ENCODE results near the gene ADAMTS12.

ADAMTS12 gene

GRCh38 chr5:33848554-33848953 lies 43.2 kb downstream of the ADAMTS12 start:
- no peak for DNase-seq (ENCODE audit: low read depth)

DNA sequence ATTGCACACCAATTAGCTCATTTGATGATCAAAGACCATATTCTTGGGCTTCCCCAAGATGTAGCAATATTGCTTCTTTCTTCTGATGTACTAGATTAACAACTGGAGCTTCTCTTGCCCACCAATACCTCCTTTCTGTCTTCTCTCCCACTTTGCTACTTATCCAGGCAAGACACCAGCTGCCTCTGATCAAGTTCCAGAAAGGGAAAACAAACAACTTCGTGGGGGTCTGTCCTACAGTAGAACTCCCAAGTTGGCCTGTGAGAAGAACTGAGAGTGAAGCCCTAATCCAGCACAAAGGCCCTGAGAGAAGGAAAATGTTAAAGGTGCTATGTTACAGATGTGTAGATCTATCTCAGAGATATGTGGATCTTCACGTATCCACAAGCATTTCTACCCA lies 44.9 kb downstream of the ADAMTS12 start:
- no peak for DNase-seq (ENCODE audit: low read depth)

DNA sequence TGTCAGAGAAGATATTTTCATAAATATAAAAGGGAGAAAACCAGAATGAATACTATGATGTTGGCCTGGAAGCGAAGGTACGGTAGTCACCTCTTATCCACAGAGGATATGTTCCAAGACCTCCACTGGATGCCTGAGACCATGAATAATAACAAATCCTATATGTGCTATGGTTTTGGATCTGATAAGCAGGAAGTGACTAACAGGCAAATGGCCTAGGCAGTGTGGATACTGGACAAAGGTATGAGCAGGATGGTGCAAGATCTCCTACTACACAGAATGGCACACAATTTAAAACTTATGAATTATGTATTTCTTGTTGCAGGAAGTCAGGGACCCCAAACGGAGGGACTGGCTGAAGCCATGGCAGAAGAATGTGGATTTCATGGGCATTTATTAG lies 48.2 kb downstream of the ADAMTS12 start:
- DNase-seq (ENCODE audit: low read depth) = peak; percentile 90

DNA sequence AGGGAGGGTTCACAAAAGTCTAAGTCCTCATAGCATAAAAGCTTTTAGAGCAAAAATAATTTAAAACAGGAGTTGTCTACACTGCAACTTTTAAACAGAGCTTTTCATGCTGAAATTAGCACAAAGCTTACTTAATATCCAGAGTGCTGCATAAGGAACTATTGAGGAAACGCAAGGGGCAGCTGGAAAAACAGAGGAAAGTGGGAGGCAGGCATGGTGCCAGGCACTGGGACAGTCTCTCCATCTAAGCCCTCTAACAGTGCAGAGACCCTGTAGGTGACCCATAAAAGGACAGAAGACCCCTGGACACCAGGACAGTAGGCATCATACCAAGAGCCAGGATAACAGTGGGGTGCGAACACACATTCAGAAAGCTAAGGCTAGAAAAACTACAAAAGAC lies 49.3 kb downstream of the ADAMTS12 start:
- DNase-seq (ENCODE audit: low read depth) = no peak

DNA sequence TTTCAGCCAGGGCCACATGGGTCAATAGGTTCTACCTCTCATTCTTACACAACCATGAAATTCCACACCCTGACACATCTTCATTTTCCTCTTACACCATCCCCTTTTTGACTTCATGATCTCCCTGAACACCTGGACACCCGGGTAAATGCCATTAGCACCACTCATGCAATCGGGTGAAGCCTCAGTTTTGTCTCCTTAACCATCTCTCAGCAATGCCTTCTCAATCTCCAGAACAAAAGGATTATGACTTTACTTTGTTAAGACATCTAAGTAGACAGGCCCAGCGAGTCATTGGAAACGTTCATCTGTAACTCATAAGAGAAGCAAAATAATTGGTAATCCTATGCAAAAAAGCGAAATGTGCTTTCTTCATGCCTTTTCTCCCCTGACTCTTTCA lies 49.9 kb downstream of the ADAMTS12 start:
- DNase-seq (ENCODE audit: low read depth) = no peak

- no peak for DNase-seq (ENCODE audit: low read depth)
These were observed 50.8 kb downstream of the ADAMTS12 start for GRCh38 chr5:33840927-33841547.

- no peak for DNase-seq (ENCODE audit: low read depth)
These were observed 54.5 kb downstream of the ADAMTS12 start for GRCh38 chr5:33837301-33837700.

GRCh38 chr5:33834334-33834733 lies 57.5 kb downstream of the ADAMTS12 start:
- peak; percentile 92 for DNase-seq (ENCODE audit: low read depth)

DNA sequence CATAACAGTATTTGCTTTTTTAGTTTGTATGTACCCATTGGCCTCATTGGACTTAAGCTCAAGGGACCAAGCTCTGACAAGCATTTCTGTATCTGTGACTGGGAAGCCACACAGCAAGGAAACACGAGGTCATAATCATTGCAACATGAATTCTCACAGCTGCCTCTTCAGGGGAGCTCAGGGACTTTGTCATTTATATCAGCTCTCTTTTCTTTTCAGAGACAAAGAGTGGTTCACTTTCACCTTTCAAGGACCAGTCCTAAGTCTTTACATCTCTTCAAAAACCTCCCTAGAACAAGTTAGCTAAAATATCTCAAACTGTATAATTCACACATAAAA lies 58.6 kb downstream of the ADAMTS12 start:
- DNase-seq (ENCODE audit: low read depth) = peak; percentile 58

GRCh38 chr5:33832404-33833236 lies 59.2 kb downstream of the ADAMTS12 start:
- DNase-seq (ENCODE audit: low read depth) = no peak

- DNase-seq (ENCODE audit: low read depth) = no peak
These were observed 60.7 kb downstream of the ADAMTS12 start for GRCh38 chr5:33831041-33831440.

- DNase-seq (ENCODE audit: low read depth) = no peak
These were observed 62.4 kb downstream of the ADAMTS12 start for GRCh38 chr5:33829430-33829829.

GRCh38 chr5:33828626-33829308 lies 63.0 kb downstream of the ADAMTS12 start:
- no peak for DNase-seq (ENCODE audit: low read depth)

DNA sequence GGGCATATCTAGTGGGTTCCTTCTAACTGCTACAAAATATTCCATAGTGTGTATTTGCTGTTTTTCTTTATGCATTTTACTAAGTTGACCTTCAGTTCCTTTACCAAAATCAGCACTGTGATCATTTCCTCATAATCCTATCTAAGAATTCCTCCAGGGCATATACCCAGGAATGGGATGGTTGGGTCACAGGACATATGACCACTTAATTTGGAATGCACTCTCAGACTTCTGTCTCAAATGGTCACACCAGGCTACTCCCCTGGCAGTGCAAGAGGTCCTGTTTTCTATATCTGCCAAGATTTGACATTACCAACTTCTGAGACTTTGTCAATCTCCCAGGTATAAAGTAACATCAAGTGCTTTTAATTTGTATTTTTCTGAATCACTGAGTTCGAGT lies 63.9 kb downstream of the ADAMTS12 start:
- no peak for DNase-seq (ENCODE audit: low read depth)

GRCh38 chr5:33827018-33827707 lies 64.6 kb downstream of the ADAMTS12 start:
- DNase-seq (ENCODE audit: low read depth) = no peak

- peak; percentile 83 for DNase-seq (ENCODE audit: low read depth)
These were observed 67.1 kb downstream of the ADAMTS12 start for GRCh38 chr5:33824516-33825195.

GRCh38 chr5:33817301-33817700 lies 74.5 kb downstream of the ADAMTS12 start:
- DNase-seq (ENCODE audit: low read depth) = peak; percentile 50

GRCh38 chr5:33816791-33817190 lies 75.0 kb downstream of the ADAMTS12 start:
- DNase-seq (ENCODE audit: low read depth) = peak; percentile 79

GRCh38 chr5:33812746-33813145 lies 79.0 kb downstream of the ADAMTS12 start:
- no peak for DNase-seq (ENCODE audit: low read depth)

- peak; percentile 59 for DNase-seq (ENCODE audit: low read depth)
These were observed 81.2 kb downstream of the ADAMTS12 start for GRCh38 chr5:33810491-33811120.

DNA sequence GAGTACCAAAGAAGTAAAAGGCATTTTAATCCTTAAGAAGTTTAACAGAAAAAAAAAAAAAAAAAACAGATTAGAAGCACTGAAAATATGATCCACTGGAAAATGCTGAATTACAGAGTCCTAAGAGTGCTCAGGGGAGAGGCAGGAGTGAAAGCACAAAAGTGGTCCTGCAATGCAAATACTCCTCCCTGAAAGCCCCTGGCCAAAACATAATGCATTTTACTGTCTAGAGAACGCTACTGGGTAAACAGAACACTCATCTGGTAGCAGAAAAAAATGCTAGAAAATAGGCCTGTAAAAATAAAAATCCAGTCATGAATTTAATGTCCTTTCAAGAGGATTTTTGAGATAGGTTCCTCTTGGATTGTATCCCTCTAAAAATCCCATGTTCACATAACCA lies 81.9 kb downstream of the ADAMTS12 start:
- no peak for DNase-seq (ENCODE audit: low read depth)

GRCh38 chr5:33808699-33809098 lies 83.1 kb downstream of the ADAMTS12 start:
- DNase-seq (ENCODE audit: low read depth) = no peak

Measured in iris pigment epithelial cell (primary cell).